GM03348 (cell line): ENCODE data around the gene UQCRC1.

ENCODE experiments used
- DNase-seq: peaks from one replicate; pipeline ENCODE4 v3.0.0; 2012; ENCODE audit warnings: low spot score

UQCRC1 gene

GRCh38 chr3:48633743-48634142 lies 24.3 kb upstream of the UQCRC1 start:
- DNase-seq = no peak

GRCh38 chr3:48633256-48633655 lies 23.8 kb upstream of the UQCRC1 start:
- DNase-seq = no peak

GRCh38 chr3:48631516-48632448 lies 22.3 kb upstream of the UQCRC1 start:
- DNase-seq = no peak

GRCh38 chr3:48630833-48631232 lies 21.4 kb upstream of the UQCRC1 start:
- no peak for DNase-seq

GRCh38 chr3:48630407-48630806 lies 21.0 kb upstream of the UQCRC1 start:
- DNase-seq = no peak

GRCh38 chr3:48629894-48630293 lies 20.4 kb upstream of the UQCRC1 start:
- no peak for DNase-seq

GRCh38 chr3:48628277-48629017 lies 19.0 kb upstream of the UQCRC1 start:
- DNase-seq = no peak

GRCh38 chr3:48625600-48625999 lies 16.2 kb upstream of the UQCRC1 start:
- no peak for DNase-seq

- DNase-seq = no peak
Observed at GRCh38 chr3:48624767-48625166, 15.3 kb upstream of the UQCRC1 start.

GRCh38 chr3:48623851-48624547 lies 14.6 kb upstream of the UQCRC1 start:
- no peak for DNase-seq

- DNase-seq = no peak
Observed at GRCh38 chr3:48621461-48621869, 12.0 kb upstream of the UQCRC1 start, which contains the start of gene TMEM89. Gene TMEM89 (minus strand): TSS chr3:48621769. CDS start chr3:48621756, 13 bp downstream.

- no peak for DNase-seq
Observed at GRCh38 chr3:48619541-48620524, 10.4 kb upstream of the UQCRC1 start.

GRCh38 chr3:48617559-48617958 lies 8.1 kb upstream of the UQCRC1 start:
- no peak for DNase-seq

GRCh38 chr3:48614044-48614443 lies 4.6 kb upstream of the UQCRC1 start:
- DNase-seq = peak; percentile 80

- DNase-seq = no peak
Observed at GRCh38 chr3:48612309-48612708, 2.9 kb upstream of the UQCRC1 start.

- DNase-seq = no peak
Observed at GRCh38 chr3:48607519-48607918, 1.9 kb downstream of the UQCRC1 start.

- no peak for DNase-seq
Observed at GRCh38 chr3:48601622-48601994, 7.8 kb downstream of the UQCRC1 start.

- DNase-seq = no peak
Observed at GRCh38 chr3:48600711-48601621, 8.5 kb downstream of the UQCRC1 start.

GRCh38 chr3:48599509-48600285 lies 9.7 kb downstream of the UQCRC1 start:
- no peak for DNase-seq
